Endometrial microvascular endothelial cells (primary cell): ENCODE results near the gene SLC1A6. TPM values are rescaled to one million over a fixed set of nuclear protein-coding genes. Genes with fewer than 3 reads are reported as not detected.

Source experiments
- total RNA-seq: library from RNA; depleted of rRNA; stranded (reverse); fragments of >200 nt; gene quantifications from one replicate; pipeline ENCODE4 v1.2.3, GENCODE V29; 2015; ENCODE audit errors: inconsistent ontology term

SLC1A6 gene
- total RNA-seq, 1 donor from 2014 or later = not detected

Other genes starting within 250 kb of the SLC1A6 start
- not detected for gene ADGRE2, start 201.3 kb downstream of the SLC1A6 start, total RNA-seq
- gene OR7A5, start 144.7 kb downstream of the SLC1A6 start, total RNA-seq = not detected
- gene OR7C1, start 144.7 kb downstream of the SLC1A6 start, total RNA-seq = not detected
- not detected for gene OR7A10, start 130.9 kb downstream of the SLC1A6 start, total RNA-seq
- gene OR7A17, start 93.7 kb downstream of the SLC1A6 start, total RNA-seq = not detected
- gene OR7C2, start 38.4 kb downstream of the SLC1A6 start, total RNA-seq = not detected
- gene CASP14, start 69.6 kb upstream of the SLC1A6 start, total RNA-seq = not detected
- gene OR1I1, start 102.3 kb upstream of the SLC1A6 start, total RNA-seq = not detected
- gene SYDE1, start 127.5 kb upstream of the SLC1A6 start, total RNA-seq = 29.1 TPM
- gene NOTCH3, start 221.1 kb upstream of the SLC1A6 start, total RNA-seq = 1.6 TPM